ENCODE measurements around the gene TBC1D1.

Gene TBC1D1

GRCh38 chr4:37896206-37896860, 5.4 kb downstream of the TBC1D1 start:
- no peak for DNase-seq (ENCODE audit: low read depth)
- H3K4me3 ChIP-seq (ENCODE audit: low read length) = no peak overlapping the region
- no peak for TF ChIP-seq CTCF (conservative IDR thresholded peaks at IDR 0.05; ENCODE audit: low read length)

DNA sequence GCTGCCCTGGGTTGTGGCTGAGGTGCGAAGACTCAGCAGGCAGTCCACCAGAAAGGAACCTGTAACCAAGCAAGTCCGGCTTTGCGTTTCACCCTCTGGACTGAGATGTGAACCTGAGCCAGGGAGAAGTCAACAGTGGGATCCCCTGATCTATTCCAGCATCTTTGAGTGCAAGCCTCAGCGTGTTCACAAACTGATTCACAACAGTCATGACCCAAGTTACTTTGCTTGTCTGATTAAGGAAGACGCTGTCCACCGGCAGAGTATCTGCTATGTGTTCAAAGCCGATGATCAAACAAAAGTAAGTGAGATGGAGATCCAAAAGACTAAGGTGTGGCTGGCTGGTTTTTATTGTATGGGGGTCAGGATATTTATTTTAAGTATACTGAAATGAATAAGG, 11.3 kb downstream of the TBC1D1 start:
- no peak for TF ChIP-seq CTCF (conservative IDR thresholded peaks at IDR 0.05; ENCODE audit: low read length)
- DNase-seq (ENCODE audit: low read depth) = no peak
- no peak overlapping the region for H3K4me3 ChIP-seq (ENCODE audit: low read length)

DNA sequence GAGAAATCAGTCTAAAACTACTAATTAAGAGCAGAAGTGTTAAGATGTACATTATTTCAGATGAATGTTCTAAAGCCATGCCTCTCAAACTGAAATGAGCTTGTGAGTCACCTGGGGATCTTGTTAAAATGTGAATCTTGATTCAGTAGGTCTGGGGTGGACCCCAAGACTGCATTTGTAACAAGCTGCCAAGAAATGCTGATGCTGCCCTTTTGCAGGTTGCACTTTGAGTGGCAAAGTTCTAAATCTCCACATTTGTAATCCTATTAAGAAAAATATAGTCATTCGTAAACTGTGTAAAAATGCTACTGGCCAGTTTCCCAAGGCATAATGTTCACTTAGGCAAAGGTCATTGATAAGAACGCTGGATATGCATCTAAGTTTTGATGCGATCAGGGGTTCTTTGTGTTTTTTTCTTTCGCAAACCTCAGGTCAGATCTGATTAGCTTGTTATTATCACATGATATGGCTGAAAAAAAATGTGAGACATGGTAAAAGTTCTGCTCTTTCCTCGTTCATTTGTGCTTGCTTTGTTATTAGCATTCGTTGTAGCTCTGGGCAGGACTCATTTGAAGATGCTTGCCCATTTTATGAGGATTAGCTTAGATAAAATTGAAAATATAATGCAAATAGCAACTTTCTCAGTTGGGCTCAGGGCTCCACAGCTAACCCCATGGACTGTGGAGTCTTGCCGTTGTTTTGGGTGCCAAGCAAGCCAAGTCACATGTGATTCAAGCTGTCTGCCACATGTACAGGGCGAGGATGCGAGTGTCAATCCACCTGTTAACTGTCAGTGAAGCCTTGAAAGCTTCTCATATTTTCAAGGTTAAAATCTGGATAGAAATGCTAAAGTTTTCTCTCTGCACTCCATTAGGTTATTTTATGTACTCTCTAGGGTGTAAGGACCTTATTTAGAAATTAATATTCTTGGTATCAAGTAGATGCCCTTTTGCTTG, 12.1 kb downstream of the TBC1D1 start:
- DNase-seq (ENCODE audit: low read depth) = no peak
- TF ChIP-seq CTCF (conservative IDR thresholded peaks at IDR 0.05; ENCODE audit: low read length) = no peak
- H3K4me3 ChIP-seq (ENCODE audit: low read length) = no peak overlapping the region

- DNase-seq (ENCODE audit: low read depth) = no peak
- TF ChIP-seq CTCF (conservative IDR thresholded peaks at IDR 0.05; ENCODE audit: low read length) = no peak
- H3K4me3 ChIP-seq (ENCODE audit: low read length) = no peak overlapping the region
Observed at GRCh38 chr4:37903901-37904300, 13.0 kb downstream of the TBC1D1 start.

DNA sequence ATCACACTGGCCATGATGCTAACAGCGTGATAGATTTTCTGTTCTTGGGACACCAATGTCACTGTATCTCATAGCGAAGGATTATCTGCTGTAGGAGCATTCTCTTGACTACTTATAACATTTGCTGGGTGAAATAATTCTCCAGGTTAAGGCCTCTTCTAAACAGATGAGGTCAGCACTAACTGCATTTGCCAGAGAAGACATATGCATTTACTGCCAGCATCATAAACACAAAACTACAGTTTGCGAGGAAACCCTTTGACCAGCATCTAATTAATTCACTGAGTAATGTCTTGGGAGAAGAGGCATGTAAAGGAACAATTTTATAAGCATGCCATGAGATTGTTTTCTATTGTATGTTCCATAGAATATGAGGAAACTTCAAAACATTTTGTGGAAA, 13.9 kb downstream of the TBC1D1 start:
- no peak for TF ChIP-seq CTCF (conservative IDR thresholded peaks at IDR 0.05; ENCODE audit: low read length)

DNA sequence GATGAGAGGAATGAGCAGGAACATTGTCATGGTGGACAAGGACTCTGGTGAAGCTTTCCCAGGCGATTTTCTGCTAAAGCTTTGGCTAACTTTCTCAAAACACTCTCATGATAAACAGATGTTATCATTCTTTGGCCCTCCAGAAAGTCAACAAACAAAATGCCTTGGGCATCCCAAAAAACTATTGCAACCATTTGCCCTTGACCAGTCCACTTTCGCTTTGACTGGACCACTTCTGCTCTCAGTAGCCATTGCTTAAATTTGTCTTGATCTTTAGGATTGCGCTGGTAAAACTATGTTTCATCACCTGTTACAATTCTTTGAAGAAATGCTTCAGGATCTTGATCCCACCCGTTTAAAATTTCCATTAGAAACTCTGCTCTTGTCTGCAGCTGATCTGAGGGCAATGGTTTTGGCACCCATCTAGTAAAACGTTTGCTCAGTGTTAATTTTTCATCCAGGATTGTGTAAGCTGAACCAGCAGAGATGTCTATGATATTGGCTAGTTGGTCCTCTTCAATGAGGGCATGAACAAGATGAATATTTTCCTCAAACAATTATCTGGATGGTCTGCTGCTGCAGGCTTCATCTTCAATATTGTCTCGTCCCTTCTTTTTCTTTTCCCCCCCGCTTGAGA, 14.8 kb downstream of the TBC1D1 start:
- DNase-seq (ENCODE audit: low read depth) = no peak
- no peak overlapping the region for H3K4me3 ChIP-seq (ENCODE audit: low read length)
- no peak for TF ChIP-seq CTCF (conservative IDR thresholded peaks at IDR 0.05; ENCODE audit: low read length)

More for the DNA sequence above, 13.9 kb downstream of the TBC1D1 start:
- no peak overlapping the region for H3K4me3 ChIP-seq (ENCODE audit: low read length)
- no peak for DNase-seq (ENCODE audit: low read depth)

Measured in AG10803 (cell line).